HG03575 (cell line): ENCODE measurements around the gene POU4F3.

Experiments
- ATAC-seq: cut with Tn5 transposase; IDR thresholded peaks from one replicate; pipeline ENCODE4 v1.9.1; 2021; ENCODE audit not compliant: unreplicated experiment, insufficient number of reproducible peaks, low FRiP score; ENCODE audit errors: extremely low read depth

The POU4F3 gene

DNA sequence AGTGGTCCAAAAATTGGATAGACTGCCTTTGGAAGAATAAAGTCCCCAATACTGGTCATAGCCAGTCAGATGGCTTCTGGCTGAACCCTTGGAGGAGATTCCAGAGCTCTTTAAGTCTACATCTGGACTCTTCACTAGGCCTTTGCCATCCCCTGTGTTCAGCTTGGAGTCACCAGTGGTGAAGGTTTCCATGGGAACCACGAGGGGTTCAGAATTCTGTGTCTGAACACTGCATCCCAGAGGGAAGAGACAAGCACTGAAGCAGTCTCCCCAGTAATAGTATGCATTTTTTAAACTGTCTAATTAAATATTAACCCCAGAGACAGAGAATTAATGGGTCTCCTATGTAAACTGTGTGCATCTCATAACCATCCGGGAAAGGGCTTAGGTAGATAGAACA, 38.2 kb downstream of the POU4F3 start:
- no peak for ATAC-seq

GRCh38 chr5:146378986-146379385, 40.3 kb downstream of the POU4F3 start:
- no peak for ATAC-seq

DNA sequence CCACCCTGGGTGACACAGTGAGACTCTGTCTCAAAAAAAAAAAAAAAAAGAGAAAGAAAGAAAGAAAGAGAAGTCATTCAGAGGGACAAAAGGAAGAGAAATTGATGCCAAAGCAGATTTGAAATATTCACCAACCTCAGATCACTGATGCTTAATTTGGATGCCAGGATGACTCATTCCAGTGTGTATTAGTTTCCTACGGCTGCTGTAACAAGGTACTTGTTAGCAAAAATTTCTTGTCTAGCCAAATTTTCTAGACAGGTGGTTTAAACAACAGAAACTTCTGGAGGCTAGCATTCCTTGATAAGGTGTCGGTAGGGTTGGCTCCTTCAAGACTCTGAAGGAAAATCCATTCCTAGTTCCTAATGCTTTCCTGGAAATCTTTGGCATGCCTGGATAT, 42.1 kb downstream of the POU4F3 start:
- ATAC-seq, result no peak

DNA sequence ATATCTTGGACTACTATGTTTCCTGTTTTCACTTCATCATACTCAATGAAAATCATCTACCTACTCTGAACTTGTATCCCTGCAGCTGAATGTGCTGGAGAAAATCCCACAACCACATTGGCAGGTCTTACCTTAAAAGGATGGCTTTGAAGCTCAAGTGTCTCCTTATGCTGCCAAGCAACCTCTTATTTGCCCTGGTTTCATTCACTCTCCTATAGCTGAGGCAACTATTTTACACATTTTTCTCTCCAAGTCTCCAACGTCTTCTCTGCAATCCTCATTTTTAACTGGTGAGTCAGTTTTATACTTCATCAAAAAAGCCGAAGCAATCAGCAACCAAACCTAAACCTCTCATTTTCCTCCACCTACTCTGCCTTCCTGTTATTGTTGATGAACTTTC, 49.7 kb downstream of the POU4F3 start:
- ATAC-seq, result no peak

- no peak for ATAC-seq
These were observed 51.8 kb downstream of the POU4F3 start for GRCh38 chr5:146390469-146390868.
